Endothelial cell of umbilical vein (primary cell): ENCODE results near the gene EXOC7. TPM values are rescaled to one million over a fixed set of nuclear protein-coding genes. Genes with fewer than 3 reads are reported as not detected.

Source experiments
- BruUV-seq: library from RNA; stranded (reverse); fragments of 400-500 nt; replicated peaks from 2 replicates; lab custom pipeline; 2021; lab: Mats Ljungman, UMichigan
- CTCF ChIA-PET: fragments of 300-600, 350-600 bp; sonication (Branson Sonifier 250); formaldehyde crosslinking; loops from one replicate; lab custom pipeline; 2021; ENCODE audit warnings: antibody characterized with exemption, inconsistent platforms; lab: Charles Lee
- POLR2A ChIA-PET: fragments of 300-600, 350-600 bp; sonication (Branson Sonifier 250); formaldehyde crosslinking; loops from one replicate; lab custom pipeline; 2021; ENCODE audit warnings: antibody characterized with exemption, inconsistent platforms; lab: Charles Lee
- DNase-seq: peaks from one replicate; pipeline ENCODE4 v3.0.0-alpha.2; 2011; ENCODE audit warnings: low read depth, low spot score
- FAIRE-seq: peaks from 2 replicates; lab custom pipeline; 2011; peaks lifted over from hg19 to GRCh38; lab: Jason Lieb, UNC
- H2AFZ ChIP-seq: 2 replicates; pipeline ENCODE4 v1.6.0; 2012; ENCODE audit warnings: low read depth, low read length, control low read depth, inconsistent platforms
- H3K27ac ChIP-seq: 2 replicates; pipeline ENCODE4 v1.5.1; 2011; ENCODE audit warnings: low read depth, mild to moderate bottlenecking, control low read depth, low read length, moderate library complexity; ENCODE audit not compliant: insufficient read depth
- H3K27me3 ChIP-seq, 2 experiments: 2 replicates each; pipeline versions ENCODE4 v1.6.0 to v1.6.1; 2011; ENCODE audit warnings: low read length in 2 of 2, mixed read lengths in 1 of 2; ENCODE audit not compliant: control insufficient read depth in 2 of 2, insufficient read depth in 2 of 2
- H3K36me3 ChIP-seq, 2 experiments: 2 replicates in 1 of 2; 3 replicates in 1 of 2; pipeline ENCODE4 v1.5.1; 2011; ENCODE audit warnings: low read length in 2 of 2, mild to moderate bottlenecking in 1 of 2, moderate library complexity in 1 of 2; ENCODE audit not compliant: control insufficient read depth in 2 of 2, insufficient read depth in 2 of 2; ENCODE audit errors: extremely low read depth in 1 of 2
- H3K4me1 ChIP-seq: 3 replicates; pipeline ENCODE4 v1.5.1; 2011; ENCODE audit warnings: mild to moderate bottlenecking, low read length; ENCODE audit not compliant: control insufficient read depth, insufficient read depth; ENCODE audit errors: extremely low read depth
- H3K4me2 ChIP-seq: 2 replicates; pipeline ENCODE4 v1.6.1; 2011; ENCODE audit warnings: low read length, control low read depth, mixed read lengths; ENCODE audit not compliant: insufficient read depth
- H3K4me3 ChIP-seq, 3 experiments: fragments of 200-600 bp in 1 of 3; sonication (generic), shearing (Covaris generic) in 1 of 3; replicated peaks in 1 of 3; 2 replicates each; pipeline ENCODE4 v1.5.1; 2011 to 2016; ENCODE audit warnings: control low read depth in 3 of 3, low read length in 3 of 3, mild to moderate bottlenecking in 2 of 3, inconsistent platforms in 1 of 3, low read depth in 1 of 3, moderate library complexity in 1 of 3; ENCODE audit not compliant: insufficient read depth in 1 of 3
- H3K79me2 ChIP-seq: 2 replicates; pipeline ENCODE4 v1.6.0; 2012; ENCODE audit warnings: low read length, inconsistent platforms; ENCODE audit not compliant: control insufficient read depth, insufficient read depth
- H3K9ac ChIP-seq: replicated peaks from 2 replicates; pipeline ENCODE3; 2011; ENCODE audit warnings: low read length, control low read depth; ENCODE audit not compliant: insufficient read depth; ENCODE audit errors: extremely low read depth
- H3K9me1 ChIP-seq: replicated peaks from 3 replicates; pipeline ENCODE4 v1.6.0; 2011; ENCODE audit warnings: mild to moderate bottlenecking, low read length; ENCODE audit not compliant: control insufficient read depth, insufficient read depth; ENCODE audit errors: extremely low read depth
- H3K9me3 ChIP-seq: replicated peaks from 2 replicates; pipeline ENCODE4 v1.5.1; 2012; ENCODE audit warnings: low read length, inconsistent platforms; ENCODE audit not compliant: control insufficient read depth, insufficient read depth
- H4K20me1 ChIP-seq: replicated peaks from 2 replicates; pipeline ENCODE3; 2011; ENCODE audit warnings: mild to moderate bottlenecking, low read length; ENCODE audit not compliant: control insufficient read depth, insufficient read depth; ENCODE audit errors: extremely low read depth
- EZH2 ChIP-seq: IDR thresholded peaks from 2 replicates; pipeline ENCODE4 v1.6.1; 2012; ENCODE audit warnings: borderline replicate concordance, low read depth, mild to moderate bottlenecking, moderate library complexity, low read length, inconsistent platforms; ENCODE audit not compliant: severe bottlenecking
- FOS ChIP-seq: IDR thresholded peaks from 2 replicates; pipeline ENCODE4 v1.6.1; 2011; ENCODE audit warnings: mild to moderate bottlenecking, low read length, moderate library complexity, borderline replicate concordance; ENCODE audit not compliant: insufficient read depth
- GATA2 ChIP-seq: IDR thresholded peaks from 2 replicates; pipeline ENCODE4 v1.7.0; 2011; ENCODE audit warnings: low read depth, mild to moderate bottlenecking, moderate library complexity, mixed read lengths, low read length; ENCODE audit not compliant: insufficient read length, insufficient read depth
- JUN ChIP-seq: IDR thresholded peaks from 2 replicates; pipeline ENCODE4 v1.6.1; 2011; ENCODE audit warnings: borderline replicate concordance, low read depth; ENCODE audit not compliant: insufficient read length, insufficient read depth
- MAX ChIP-seq: IDR thresholded peaks from 2 replicates; pipeline ENCODE4 v1.6.1; 2011; ENCODE audit not compliant: insufficient read depth, insufficient read length
- MYC ChIP-seq: IDR thresholded peaks from one replicate; pipeline ENCODE4 v1.6.1; 2011; ENCODE audit warnings: mild to moderate bottlenecking, low read depth, low read length
- POLR2A ChIP-seq: IDR thresholded peaks from 2 replicates; pipeline ENCODE4 v1.6.1; 2012; ENCODE audit warnings: low read depth, mild to moderate bottlenecking, control low read depth, low read length
- POLR2AphosphoS5 ChIP-seq: IDR thresholded peaks from 2 replicates; pipeline ENCODE4 v1.6.1; 2012; ENCODE audit warnings: low read depth, mild to moderate bottlenecking, control low read depth, low read length, moderate library complexity; ENCODE audit not compliant: insufficient read depth
- dilution Hi-C: fragments of 300-500 bp; cut with MboI; formaldehyde crosslinking; loops from one replicate; pipeline ENCODE4 v1.15.0; 2019; ENCODE audit warnings: low sequenced_read_pairs; ENCODE audit not compliant: extremely low pct_ligation_motif_present
- intact Hi-C: fragments of 100-400 bp; cut with micrococcal nuclease; formaldehyde crosslinking; loops from one replicate; pipeline ENCODE4 v1.10.0; 2022
- polyA plus RNA-seq, 4 experiments: library from polyadenylated mRNA; depleted of rRNA in 3 of 4; stranded (reverse) in 3 of 4; unstranded in 1 of 4; fragments of >200 nt; gene quantifications; 2 replicates each; pipeline versions ENCODE4 v1.2.1 to v1.2.3, GENCODE V29; 2011 to 2012; ENCODE audit warnings: missing spikeins in 1 of 4
- total RNA-seq: library from RNA; stranded (reverse); gene quantifications from 2 replicates; pipeline ENCODE4 v1.2.3, GENCODE V29; 2021
- TF ChIP-seq, protein P1 (sequence below), 2 donors: IDR thresholded peaks; 1 replicate in 1 of 2; 2 replicates in 1 of 2; pipeline ENCODE4 v1.5.1; 2011; ENCODE audit warnings: low read length in 2 of 2, mild to moderate bottlenecking in 2 of 2, moderate library complexity in 2 of 2, control low read depth in 1 of 2, inconsistent platforms in 1 of 2, low read depth in 1 of 2; ENCODE audit not compliant: insufficient read depth in 1 of 2; ENCODE audit errors: extremely low read depth in 1 of 2

Gene EXOC7
- total and polyA plus RNA-seq, 2 donors (not counting 3 experiments of a cell fraction or from before 2014, with no cell fraction given), result 91.5 to 137 TPM

DNA sequence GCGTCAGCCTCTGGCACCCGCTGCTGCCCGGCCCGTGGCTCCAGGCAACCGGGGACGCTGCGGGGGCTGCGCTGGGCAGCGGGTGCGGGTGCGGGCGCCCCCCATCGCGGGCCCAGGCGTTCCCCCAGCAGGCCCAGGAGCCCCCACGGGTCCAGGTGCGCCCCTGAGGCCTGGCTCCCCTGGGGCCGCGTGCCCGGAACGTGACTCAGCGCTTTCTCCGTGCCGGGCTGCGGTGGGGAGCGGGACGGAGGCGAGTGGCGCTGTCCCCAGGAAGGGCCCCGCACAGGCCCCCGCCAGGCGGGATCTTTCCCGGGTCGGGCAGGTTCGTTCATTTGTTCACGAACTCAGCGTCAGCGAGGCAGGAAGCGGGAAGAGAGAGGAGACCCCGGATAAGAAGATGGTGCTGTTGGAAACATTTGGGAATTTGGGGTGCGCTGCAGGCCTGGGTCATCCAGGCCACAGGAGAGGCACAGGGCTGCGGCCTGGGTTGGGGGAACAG lies 18.4 kb upstream of the EXOC7 start:
- H3K4me2 ChIP-seq, result peak overlapping the region; percentile 26
- H3K79me2 ChIP-seq, result no peaks in the 10 kb centered on the region
- H2AFZ ChIP-seq, result peak overlapping the region; percentile 96
- intact Hi-C loops (loop anchor here (1.0 to 5.0 kb wide), 5 partner anchors 25 to 175 kb away; no protein-coding TSS in a partner anchor), dilution Hi-C loops (no loop called here)
- ChIA-PET CTCF (interaction anchor here (0.5 to 14.5 kb wide), 20 partner anchors 9 to 210 kb away, joined by 3 to 320 read pairs (median 4); partner anchors contain the start of gene FOXJ1), POLR2A (interaction anchor here (0.6 to 1.3 kb wide), 2 partner anchors 30 to 157 kb away, joined by 5 to 9 read pairs; no protein-coding TSS in a partner anchor)
- no peak for FAIRE-seq
- H3K9me1 ChIP-seq, result no peaks in the 10 kb centered on the region
- TF ChIP-seq EZH2 (no peak), MAX (no peak), MYC (no peak), POLR2AphosphoS5 (no peak), JUN (no peak), POLR2A (no peak), FOS (no peak), GATA2 (no peak)
- TF ChIP-seq, protein P1, sequence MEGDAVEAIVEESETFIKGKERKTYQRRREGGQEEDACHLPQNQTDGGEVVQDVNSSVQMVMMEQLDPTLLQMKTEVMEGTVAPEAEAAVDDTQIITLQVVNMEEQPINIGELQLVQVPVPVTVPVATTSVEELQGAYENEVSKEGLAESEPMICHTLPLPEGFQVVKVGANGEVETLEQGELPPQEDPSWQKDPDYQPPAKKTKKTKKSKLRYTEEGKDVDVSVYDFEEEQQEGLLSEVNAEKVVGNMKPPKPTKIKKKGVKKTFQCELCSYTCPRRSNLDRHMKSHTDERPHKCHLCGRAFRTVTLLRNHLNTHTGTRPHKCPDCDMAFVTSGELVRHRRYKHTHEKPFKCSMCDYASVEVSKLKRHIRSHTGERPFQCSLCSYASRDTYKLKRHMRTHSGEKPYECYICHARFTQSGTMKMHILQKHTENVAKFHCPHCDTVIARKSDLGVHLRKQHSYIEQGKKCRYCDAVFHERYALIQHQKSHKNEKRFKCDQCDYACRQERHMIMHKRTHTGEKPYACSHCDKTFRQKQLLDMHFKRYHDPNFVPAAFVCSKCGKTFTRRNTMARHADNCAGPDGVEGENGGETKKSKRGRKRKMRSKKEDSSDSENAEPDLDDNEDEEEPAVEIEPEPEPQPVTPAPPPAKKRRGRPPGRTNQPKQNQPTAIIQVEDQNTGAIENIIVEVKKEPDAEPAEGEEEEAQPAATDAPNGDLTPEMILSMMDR (IDR thresholded peaks at IDR 0.05; ENCODE audit: extremely low read depth in 1 of 2, insufficient read depth in 1 of 2, low read depth in 1 of 2, low read length in 2 of 2), result no peak
- H3K9me3 ChIP-seq, result no peaks in the 10 kb centered on the region
- peak overlapping the region; percentile 14 for H3K27ac ChIP-seq
- H3K4me1 ChIP-seq, result peaks cover 3% of the 10 kb centered on the region
- peak overlapping the region; percentile 36 for H3K9ac ChIP-seq
- H4K20me1 ChIP-seq, result no peaks in the 10 kb centered on the region
- H3K27me3 ChIP-seq, result no peaks in the 10 kb centered on the region
- DNase-seq, result no peak
- H3K36me3 ChIP-seq, result no peaks in the 10 kb centered on the region
- peak overlapping the region in 1 of 3 experiments; percentile 8 for H3K4me3 ChIP-seq
- BruUV-seq, result no TSS peak
